H1 (cell line): ENCODE measurements around the gene TUBD1. TPM values are rescaled to one million over a fixed set of nuclear protein-coding genes. Genes with fewer than 3 reads are reported as not detected.

Source experiments
- EP300 ChIP-seq, 2 experiments: IDR thresholded peaks; 1 replicate in 1 of 2; 2 replicates in 1 of 2; pipeline ENCODE4 v1.6.1; 2011 to 2012; ENCODE audit warnings: low read depth in 2 of 2, low read length in 2 of 2, mild to moderate bottlenecking in 2 of 2, borderline replicate concordance in 1 of 2, inconsistent platforms in 1 of 2, moderate library complexity in 1 of 2
- HDAC6 ChIP-seq: IDR thresholded peaks from one replicate; pipeline ENCODE4 v1.7.1; 2012; ENCODE audit warnings: low read depth, mild to moderate bottlenecking, inconsistent platforms, low read length, moderate library complexity
- NRF1 ChIP-seq: IDR thresholded peaks from 2 replicates; pipeline ENCODE4 v1.6.1; 2011; ENCODE audit warnings: mild to moderate bottlenecking, low read depth, low read length, improper control_type of control experiment
- POLR2A ChIP-seq, 2 experiments: IDR thresholded peaks; 1 replicate in 1 of 2; 2 replicates in 1 of 2; pipeline ENCODE4 v1.6.1; 2011; ENCODE audit warnings: low read depth in 2 of 2, low read length in 2 of 2, mild to moderate bottlenecking in 2 of 2; ENCODE audit errors: control extremely low read depth in 1 of 2
- POLR2AphosphoS5 ChIP-seq: IDR thresholded peaks from 2 replicates; pipeline ENCODE4 v1.6.1; 2011; ENCODE audit warnings: low read depth, low read length
- POU5F1 ChIP-seq: IDR thresholded peaks from 2 replicates; pipeline ENCODE4 v1.6.1; 2011; ENCODE audit warnings: low read depth, mild to moderate bottlenecking, low read length, moderate library complexity
- SP1 ChIP-seq: IDR thresholded peaks from 2 replicates; pipeline ENCODE4 v1.6.1; 2011; ENCODE audit warnings: low read depth, low read length
- SUZ12 ChIP-seq: fragments of 200-600 bp; sonication (generic); IDR thresholded peaks from 2 replicates; pipeline ENCODE4 v1.6.1; 2012; ENCODE audit warnings: mild to moderate bottlenecking, inconsistent platforms, low read length, moderate library complexity, mixed read lengths
- TCF12 ChIP-seq: IDR thresholded peaks from 2 replicates; pipeline ENCODE4 v1.6.1; 2011; ENCODE audit warnings: low read depth, mild to moderate bottlenecking, low read length
- polyA plus RNA-seq, 7 experiments: library from polyadenylated mRNA; depleted of rRNA in 3 of 7; stranded (reverse) in 5 of 7; unstranded in 2 of 7; fragments of >200 nt in 5 of 7; fragments of 200-250 nt in 2 of 7; gene quantifications; 1 replicate in 5 of 7; 2 replicates in 1 of 7; 4 replicates in 1 of 7; pipeline versions ENCODE4 v1.2.1 to v1.2.3, GENCODE V29; 2011 to 2013; ENCODE audit warnings: missing spikeins in 2 of 7, mixed read lengths in 2 of 7
- total RNA-seq: library from RNA; stranded (reverse); fragmentation: NEBNext Ultra II Directional; extraction: Animal tissue kit (Norgen Biotek cat#: 25700); gene quantifications from 2 replicates; pipeline ENCODE4 v1.2.1, GENCODE V29; 2021
- TF ChIP-seq, protein P1 (sequence below): fragments of 300-600 bp; sonication (generic); IDR thresholded peaks from 2 replicates; pipeline ENCODE4 v1.7.1; 2012; ENCODE audit warnings: low read length, moderate library complexity, mild to moderate bottlenecking, inconsistent platforms; ENCODE audit not compliant: insufficient replicate concordance

TUBD1 gene
- total and polyA plus RNA-seq, 2 of the 8 experiments (the other 6 are each of a cell fraction or from before 2014, with no cell fraction given): 9.1 to 17.5 TPM

DNA sequence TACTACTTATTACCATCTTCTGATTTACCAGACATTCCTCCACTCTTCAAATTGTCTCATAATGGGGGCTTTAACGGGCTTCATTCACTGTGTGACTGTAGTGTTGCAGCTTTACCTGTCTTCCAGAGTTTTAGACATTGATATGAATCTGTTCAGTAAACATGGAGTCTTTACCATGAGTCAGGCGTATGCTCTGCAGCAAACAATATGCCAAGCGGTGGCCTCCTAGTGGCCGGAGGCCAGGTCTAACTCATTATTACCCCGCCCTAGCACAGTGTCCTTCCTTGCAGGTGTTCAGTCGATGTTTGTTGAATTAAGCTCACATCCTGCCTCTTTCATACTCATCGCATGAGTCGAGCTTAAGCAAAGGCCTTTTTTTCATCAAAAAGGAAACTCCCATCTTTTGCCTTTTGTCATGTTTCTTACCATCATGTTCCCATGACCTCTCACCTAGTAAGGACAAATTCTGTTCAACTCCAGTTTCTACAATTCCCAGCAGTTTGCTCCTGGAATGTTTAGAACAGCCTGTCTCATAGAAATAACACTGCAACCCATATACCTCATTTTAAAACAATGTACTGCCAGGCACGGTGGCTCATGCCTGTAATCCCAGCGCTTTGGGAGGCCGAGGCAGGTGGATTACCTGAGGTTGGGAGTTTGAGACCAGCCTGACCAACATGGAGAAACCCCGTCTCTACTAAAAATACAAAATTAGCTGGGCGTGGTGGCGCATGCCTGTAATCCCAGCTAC lies 39.4 kb downstream of the TUBD1 start (continued):
- TF ChIP-seq, protein P1, sequence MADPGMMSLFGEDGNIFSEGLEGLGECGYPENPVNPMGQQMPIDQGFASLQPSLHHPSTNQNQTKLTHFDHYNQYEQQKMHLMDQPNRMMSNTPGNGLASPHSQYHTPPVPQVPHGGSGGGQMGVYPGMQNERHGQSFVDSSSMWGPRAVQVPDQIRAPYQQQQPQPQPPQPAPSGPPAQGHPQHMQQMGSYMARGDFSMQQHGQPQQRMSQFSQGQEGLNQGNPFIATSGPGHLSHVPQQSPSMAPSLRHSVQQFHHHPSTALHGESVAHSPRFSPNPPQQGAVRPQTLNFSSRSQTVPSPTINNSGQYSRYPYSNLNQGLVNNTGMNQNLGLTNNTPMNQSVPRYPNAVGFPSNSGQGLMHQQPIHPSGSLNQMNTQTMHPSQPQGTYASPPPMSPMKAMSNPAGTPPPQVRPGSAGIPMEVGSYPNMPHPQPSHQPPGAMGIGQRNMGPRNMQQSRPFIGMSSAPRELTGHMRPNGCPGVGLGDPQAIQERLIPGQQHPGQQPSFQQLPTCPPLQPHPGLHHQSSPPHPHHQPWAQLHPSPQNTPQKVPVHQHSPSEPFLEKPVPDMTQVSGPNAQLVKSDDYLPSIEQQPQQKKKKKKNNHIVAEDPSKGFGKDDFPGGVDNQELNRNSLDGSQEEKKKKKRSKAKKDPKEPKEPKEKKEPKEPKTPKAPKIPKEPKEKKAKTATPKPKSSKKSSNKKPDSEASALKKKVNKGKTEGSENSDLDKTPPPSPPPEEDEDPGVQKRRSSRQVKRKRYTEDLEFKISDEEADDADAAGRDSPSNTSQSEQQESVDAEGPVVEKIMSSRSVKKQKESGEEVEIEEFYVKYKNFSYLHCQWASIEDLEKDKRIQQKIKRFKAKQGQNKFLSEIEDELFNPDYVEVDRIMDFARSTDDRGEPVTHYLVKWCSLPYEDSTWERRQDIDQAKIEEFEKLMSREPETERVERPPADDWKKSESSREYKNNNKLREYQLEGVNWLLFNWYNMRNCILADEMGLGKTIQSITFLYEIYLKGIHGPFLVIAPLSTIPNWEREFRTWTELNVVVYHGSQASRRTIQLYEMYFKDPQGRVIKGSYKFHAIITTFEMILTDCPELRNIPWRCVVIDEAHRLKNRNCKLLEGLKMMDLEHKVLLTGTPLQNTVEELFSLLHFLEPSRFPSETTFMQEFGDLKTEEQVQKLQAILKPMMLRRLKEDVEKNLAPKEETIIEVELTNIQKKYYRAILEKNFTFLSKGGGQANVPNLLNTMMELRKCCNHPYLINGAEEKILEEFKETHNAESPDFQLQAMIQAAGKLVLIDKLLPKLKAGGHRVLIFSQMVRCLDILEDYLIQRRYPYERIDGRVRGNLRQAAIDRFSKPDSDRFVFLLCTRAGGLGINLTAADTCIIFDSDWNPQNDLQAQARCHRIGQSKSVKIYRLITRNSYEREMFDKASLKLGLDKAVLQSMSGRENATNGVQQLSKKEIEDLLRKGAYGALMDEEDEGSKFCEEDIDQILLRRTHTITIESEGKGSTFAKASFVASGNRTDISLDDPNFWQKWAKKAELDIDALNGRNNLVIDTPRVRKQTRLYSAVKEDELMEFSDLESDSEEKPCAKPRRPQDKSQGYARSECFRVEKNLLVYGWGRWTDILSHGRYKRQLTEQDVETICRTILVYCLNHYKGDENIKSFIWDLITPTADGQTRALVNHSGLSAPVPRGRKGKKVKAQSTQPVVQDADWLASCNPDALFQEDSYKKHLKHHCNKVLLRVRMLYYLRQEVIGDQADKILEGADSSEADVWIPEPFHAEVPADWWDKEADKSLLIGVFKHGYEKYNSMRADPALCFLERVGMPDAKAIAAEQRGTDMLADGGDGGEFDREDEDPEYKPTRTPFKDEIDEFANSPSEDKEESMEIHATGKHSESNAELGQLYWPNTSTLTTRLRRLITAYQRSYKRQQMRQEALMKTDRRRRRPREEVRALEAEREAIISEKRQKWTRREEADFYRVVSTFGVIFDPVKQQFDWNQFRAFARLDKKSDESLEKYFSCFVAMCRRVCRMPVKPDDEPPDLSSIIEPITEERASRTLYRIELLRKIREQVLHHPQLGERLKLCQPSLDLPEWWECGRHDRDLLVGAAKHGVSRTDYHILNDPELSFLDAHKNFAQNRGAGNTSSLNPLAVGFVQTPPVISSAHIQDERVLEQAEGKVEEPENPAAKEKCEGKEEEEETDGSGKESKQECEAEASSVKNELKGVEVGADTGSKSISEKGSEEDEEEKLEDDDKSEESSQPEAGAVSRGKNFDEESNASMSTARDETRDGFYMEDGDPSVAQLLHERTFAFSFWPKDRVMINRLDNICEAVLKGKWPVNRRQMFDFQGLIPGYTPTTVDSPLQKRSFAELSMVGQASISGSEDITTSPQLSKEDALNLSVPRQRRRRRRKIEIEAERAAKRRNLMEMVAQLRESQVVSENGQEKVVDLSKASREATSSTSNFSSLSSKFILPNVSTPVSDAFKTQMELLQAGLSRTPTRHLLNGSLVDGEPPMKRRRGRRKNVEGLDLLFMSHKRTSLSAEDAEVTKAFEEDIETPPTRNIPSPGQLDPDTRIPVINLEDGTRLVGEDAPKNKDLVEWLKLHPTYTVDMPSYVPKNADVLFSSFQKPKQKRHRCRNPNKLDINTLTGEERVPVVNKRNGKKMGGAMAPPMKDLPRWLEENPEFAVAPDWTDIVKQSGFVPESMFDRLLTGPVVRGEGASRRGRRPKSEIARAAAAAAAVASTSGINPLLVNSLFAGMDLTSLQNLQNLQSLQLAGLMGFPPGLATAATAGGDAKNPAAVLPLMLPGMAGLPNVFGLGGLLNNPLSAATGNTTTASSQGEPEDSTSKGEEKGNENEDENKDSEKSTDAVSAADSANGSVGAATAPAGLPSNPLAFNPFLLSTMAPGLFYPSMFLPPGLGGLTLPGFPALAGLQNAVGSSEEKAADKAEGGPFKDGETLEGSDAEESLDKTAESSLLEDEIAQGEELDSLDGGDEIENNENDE: no peak
- TF ChIP-seq POLR2A (IDR thresholded peaks at IDR 0.05; ENCODE audit: control extremely low read depth in 1 of 2, low read depth in 2 of 2, low read length in 2 of 2) (no peak), SP1 (no peak), TCF12 (0 out of 2 replicates have a peak, but pooled peaks have one; percentile 58), NRF1 (no peak), POU5F1 (no peak), SUZ12 (no peak), HDAC6 (no peak), EP300 (IDR thresholded peaks at IDR 0.05; ENCODE audit: borderline replicate concordance in 1 of 2, low read depth in 2 of 2, low read length in 2 of 2) (no peak), POLR2AphosphoS5 (no peak)
